GM12892 (cell line): Measurements from ENCODE around the gene SCN9A.

ENCODE experiments used
- DNase-seq: peaks from one replicate; pipeline ENCODE4 v3.0.0; 2011; ENCODE audit not compliant: insufficient read length
- FAIRE-seq: peaks from 2 replicates; lab custom pipeline; 2011; peaks lifted over from hg19 to GRCh38; lab: Jason Lieb, UNC
- POLR2A ChIP-seq: IDR thresholded peaks from 2 replicates; pipeline ENCODE4 v1.6.1; 2011; ENCODE audit warnings: low read depth, low read length, control low read depth
- POLR2AphosphoS5 ChIP-seq: IDR thresholded peaks from 2 replicates; pipeline ENCODE4 v1.6.1; 2011; ENCODE audit warnings: low read depth, low read length, control low read depth
- TAF1 ChIP-seq: IDR thresholded peaks from 2 replicates; pipeline ENCODE4 v1.6.1; 2011; ENCODE audit warnings: low read depth, mild to moderate bottlenecking, control low read depth, low read length, borderline replicate concordance

The SCN9A gene

DNA sequence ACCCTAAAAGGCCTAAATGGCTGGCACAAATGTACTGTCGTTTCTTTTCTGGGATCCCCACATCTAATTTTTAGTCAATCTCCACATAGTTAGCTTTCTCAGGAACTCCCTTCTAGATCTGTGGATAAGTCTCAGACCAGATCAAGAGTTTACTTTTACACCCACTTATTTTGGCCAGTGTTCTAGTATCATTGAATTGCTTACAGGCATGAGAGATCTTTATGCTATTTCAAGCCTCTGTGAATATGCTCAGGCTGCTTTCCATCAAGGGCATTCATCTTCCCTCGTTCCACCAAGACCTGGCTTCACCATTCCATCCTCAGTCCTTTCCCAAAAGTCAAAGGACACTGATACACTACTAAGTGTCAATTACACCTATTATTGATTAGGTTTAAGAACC, 220.2 kb downstream of the SCN9A start:
- DNase-seq: no peak
- FAIRE-seq: no peak
- no peak for TF ChIP-seq POLR2A
- no peak for TF ChIP-seq POLR2AphosphoS5
- no peak for TF ChIP-seq TAF1

DNA sequence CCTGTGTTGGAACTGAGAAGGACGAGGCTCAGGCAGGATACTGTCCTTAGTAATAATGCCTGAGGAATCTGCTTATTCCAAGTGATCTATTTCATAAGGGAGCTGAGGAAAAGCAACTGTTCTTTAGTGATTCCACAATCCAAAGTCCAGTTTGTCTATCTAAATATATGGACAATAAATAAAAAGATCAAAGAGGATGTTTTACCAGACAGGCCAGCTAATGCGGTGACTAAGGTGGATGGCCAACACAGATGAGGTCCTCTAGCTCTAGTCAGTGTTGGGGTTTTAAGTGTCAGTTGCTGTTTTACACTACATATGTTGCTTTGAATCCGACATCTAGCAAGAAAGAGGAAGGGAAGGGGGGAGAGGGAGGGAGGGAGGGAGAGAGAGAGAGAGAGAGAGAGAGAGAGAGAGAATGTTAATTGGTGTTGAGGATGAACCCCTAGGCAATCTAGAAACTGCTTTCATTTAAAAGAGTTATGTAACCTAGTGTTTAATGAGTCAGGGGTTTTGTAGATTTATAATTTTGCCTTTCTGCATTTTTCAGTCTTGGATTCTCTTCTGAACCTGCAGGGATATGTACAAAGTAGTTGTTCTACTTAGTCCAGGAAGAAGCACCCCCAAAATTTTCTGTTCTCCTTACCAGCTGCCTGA, 220.9 kb downstream of the SCN9A start:
- no peak for DNase-seq
- TF ChIP-seq TAF1: no peak
- TF ChIP-seq POLR2A: no peak
- FAIRE-seq: no peak

DNA sequence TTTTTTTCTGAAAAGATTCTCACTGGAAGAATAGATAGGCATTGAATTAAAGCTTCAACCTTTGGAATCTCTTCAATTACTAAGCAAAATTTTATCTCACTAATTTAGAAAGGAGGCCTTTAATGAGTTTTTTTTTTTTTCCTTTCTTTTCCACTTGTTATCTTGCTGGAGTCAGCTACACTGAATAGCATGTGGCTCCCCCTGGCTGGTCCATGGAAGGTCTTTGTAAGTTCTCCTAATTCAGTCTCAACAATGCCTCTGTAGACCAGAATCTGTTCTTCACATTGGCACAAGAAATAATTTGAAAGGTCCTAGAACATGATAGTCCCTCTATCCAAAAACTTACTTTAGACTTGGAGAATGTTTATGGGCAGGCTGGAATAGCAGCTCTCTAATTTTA, 223.7 kb downstream of the SCN9A start:
- TF ChIP-seq POLR2A (no peak), TAF1 (no peak), POLR2AphosphoS5 (no peak)
- FAIRE-seq: no peak
- no peak for DNase-seq

DNA sequence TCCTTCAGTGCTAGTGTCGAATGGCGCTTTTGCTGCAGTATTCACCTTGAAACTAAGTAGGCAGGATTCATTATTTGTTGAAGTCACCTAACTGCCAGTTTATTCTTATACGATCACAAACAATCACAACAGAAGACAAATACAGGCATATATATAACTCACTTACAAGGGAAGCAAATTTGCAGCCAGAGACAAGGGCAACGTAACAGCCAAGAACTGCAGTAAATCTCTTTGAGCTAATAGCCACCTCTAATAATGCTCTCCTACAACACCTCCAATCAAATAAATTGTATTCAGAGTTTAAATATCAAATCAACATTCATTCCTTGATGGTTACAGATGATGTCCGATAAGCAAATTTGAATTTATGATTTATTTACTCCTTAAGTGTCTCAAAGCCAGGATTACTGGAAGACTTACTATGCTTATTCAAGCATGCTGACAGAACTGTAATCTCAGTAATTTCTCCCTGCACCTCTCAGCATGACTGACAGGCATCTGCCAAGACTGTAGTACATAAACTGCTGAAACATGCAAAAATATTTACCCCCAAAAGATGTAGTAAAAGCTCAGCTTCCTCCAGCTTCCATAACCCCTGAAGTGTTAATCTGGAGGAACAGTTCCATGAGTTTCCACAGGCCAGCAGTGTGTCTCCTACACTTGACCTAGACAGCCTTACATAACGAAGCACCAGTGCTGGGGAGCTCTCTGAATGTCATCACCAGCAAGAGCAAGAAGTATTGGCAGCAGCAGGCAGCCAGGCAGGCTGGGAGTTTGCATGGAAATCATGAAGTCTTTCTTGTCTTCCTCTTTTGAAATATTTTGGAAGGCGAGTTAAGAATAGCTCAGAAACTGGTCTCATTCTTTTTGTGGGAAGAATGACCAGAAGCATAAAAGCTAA, 227.0 kb downstream of the SCN9A start:
- no peak for TF ChIP-seq POLR2A
- TF ChIP-seq TAF1: no peak
- no peak for TF ChIP-seq POLR2AphosphoS5
- DNase-seq (no peak), FAIRE-seq (no peak)

DNA sequence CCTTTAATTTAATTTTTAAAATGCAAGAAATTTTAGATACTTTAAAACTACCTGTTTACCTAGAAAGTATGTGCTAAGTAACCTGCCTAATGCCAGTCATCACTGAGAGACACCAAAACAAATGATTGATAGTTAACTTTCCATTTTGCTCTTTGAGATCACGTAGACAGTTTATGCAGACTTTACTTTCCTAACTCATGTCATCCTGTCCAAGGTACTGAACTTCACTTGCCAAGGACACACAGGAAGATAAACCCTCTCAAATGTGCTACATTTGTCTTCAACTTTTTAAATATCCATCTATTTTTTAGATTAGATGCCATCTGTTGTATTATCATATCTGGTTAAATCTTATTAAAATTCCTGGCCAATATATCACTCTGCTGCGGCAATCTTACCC, 227.9 kb downstream of the SCN9A start:
- FAIRE-seq (no peak), DNase-seq (no peak)
- TF ChIP-seq TAF1: no peak
- no peak for TF ChIP-seq POLR2AphosphoS5
- no peak for TF ChIP-seq POLR2A
